Mesenchymal stem cell (in vitro differentiated cells and primary cell): ENCODE results near the gene MYL12B.
A peak's percentile ranks its signal among the peaks of the same experiment; 100 is the strongest.

Experiments used
- DNase-seq: peaks from one replicate; pipeline ENCODE4 v3.0.0-alpha.2; 2013
- H2AFZ ChIP-seq: one replicate; pipeline ENCODE4 v1.6.1; 2013; ENCODE audit warnings: low read depth, mild to moderate bottlenecking, control low read depth, inconsistent platforms, low read length, moderate library complexity
- H2AK5ac ChIP-seq: 2 replicates; pipeline ENCODE4 v1.6.1; 2013; ENCODE audit warnings: low read length, moderate library complexity, mild to moderate bottlenecking, inconsistent platforms; ENCODE audit not compliant: severe bottlenecking
- H2BK120ac ChIP-seq: one replicate; pipeline ENCODE4 v1.6.1; 2013; ENCODE audit warnings: low read depth, mild to moderate bottlenecking, inconsistent platforms, low read length, moderate library complexity
- H2BK12ac ChIP-seq, 2 experiments: one replicate each; pipeline ENCODE4 v1.6.1; 2013; ENCODE audit warnings: inconsistent platforms in 2 of 2, low read length in 2 of 2, mild to moderate bottlenecking in 2 of 2, moderate library complexity in 2 of 2, control low read depth in 1 of 2
- H2BK15ac ChIP-seq: one replicate; pipeline ENCODE4 v1.6.1; 2013; ENCODE audit warnings: mild to moderate bottlenecking, low read depth, inconsistent platforms; ENCODE audit not compliant: poor library complexity, severe bottlenecking
- H2BK5ac ChIP-seq: 2 replicates; pipeline ENCODE4 v1.6.1; 2013; ENCODE audit warnings: low read depth, mild to moderate bottlenecking, low read length, control low read depth, inconsistent platforms; ENCODE audit not compliant: poor library complexity, severe bottlenecking
- H3K14ac ChIP-seq, 2 experiments: one replicate each; pipeline ENCODE4 v1.6.1; 2013; ENCODE audit warnings: inconsistent platforms in 2 of 2, low read length in 2 of 2, control low read depth in 1 of 2, mild to moderate bottlenecking in 1 of 2, moderate library complexity in 1 of 2
- H3K18ac ChIP-seq, 2 experiments: one replicate each; pipeline ENCODE4 v1.6.1; 2013; ENCODE audit warnings: inconsistent platforms in 2 of 2, low read length in 2 of 2, control low read depth in 1 of 2, low read depth in 1 of 2, mild to moderate bottlenecking in 1 of 2
- H3K23ac ChIP-seq, 2 experiments: one replicate each; pipeline ENCODE4 v1.6.1; 2013; ENCODE audit warnings: inconsistent platforms in 2 of 2, low read length in 2 of 2, mild to moderate bottlenecking in 2 of 2, moderate library complexity in 2 of 2, control low read depth in 1 of 2
- H3K27ac ChIP-seq: 2 replicates; pipeline ENCODE4 v1.5.1; 2013; ENCODE audit warnings: mild to moderate bottlenecking, moderate library complexity, low read length, control low read depth, inconsistent platforms; ENCODE audit not compliant: poor library complexity, severe bottlenecking
- H3K27me3 ChIP-seq, 2 experiments: 2 replicates each; pipeline versions ENCODE4 v1.6.1 to v1.7.0; 2013; ENCODE audit warnings: low read length in 2 of 2, mild to moderate bottlenecking in 2 of 2, moderate library complexity in 2 of 2, control low read depth in 1 of 2, inconsistent platforms in 1 of 2; ENCODE audit not compliant: control insufficient read depth in 1 of 2, insufficient read depth in 1 of 2
- H3K36me3 ChIP-seq, 2 experiments: 2 replicates each; pipeline versions ENCODE4 v1.6.1 to v1.7.0; 2013; ENCODE audit warnings: low read length in 2 of 2, control low read depth in 1 of 2, inconsistent platforms in 1 of 2, low read depth in 1 of 2, mild to moderate bottlenecking in 1 of 2; ENCODE audit not compliant: insufficient read depth in 2 of 2, control insufficient read depth in 1 of 2
- H3K4ac ChIP-seq, 2 experiments: one replicate each; pipeline ENCODE4 v1.6.1; 2013; ENCODE audit warnings: inconsistent platforms in 2 of 2, low read length in 2 of 2, mild to moderate bottlenecking in 2 of 2, moderate library complexity in 2 of 2, control low read depth in 1 of 2, low read depth in 1 of 2
- H3K4me1 ChIP-seq: 2 replicates; pipeline ENCODE4 v1.6.1; 2013; ENCODE audit warnings: low read depth, low read length, control low read depth; ENCODE audit not compliant: control insufficient read depth, insufficient read depth
- H3K4me2 ChIP-seq: 2 replicates; pipeline ENCODE4 v1.6.1; 2013; ENCODE audit warnings: low read length, mild to moderate bottlenecking, inconsistent platforms; ENCODE audit not compliant: poor library complexity, severe bottlenecking
- H3K4me3 ChIP-seq, 2 experiments: 2 replicates each; pipeline versions ENCODE4 v1.5.1 to v1.7.0; 2013; ENCODE audit warnings: low read length in 2 of 2, mild to moderate bottlenecking in 2 of 2, control low read depth in 1 of 2, low read depth in 1 of 2; ENCODE audit not compliant: insufficient read depth in 1 of 2
- H3K79me1 ChIP-seq: replicated peaks from 2 replicates; pipeline ENCODE4 v1.6.1; 2013; ENCODE audit warnings: mild to moderate bottlenecking, control low read depth, low read length, inconsistent platforms; ENCODE audit not compliant: poor library complexity, severe bottlenecking
- H3K9ac ChIP-seq: 2 replicates; pipeline ENCODE4 v1.7.0; 2013; ENCODE audit warnings: mild to moderate bottlenecking, low read length, moderate library complexity
- H3K9me3 ChIP-seq: 2 replicates; pipeline ENCODE4 v1.7.0; 2013; ENCODE audit warnings: mild to moderate bottlenecking, low read length; ENCODE audit not compliant: control insufficient read depth
- H4K8ac ChIP-seq: one replicate; pipeline ENCODE4 v1.6.1; 2013; ENCODE audit warnings: inconsistent platforms, mild to moderate bottlenecking, low read length, moderate library complexity
- H4K91ac ChIP-seq: one replicate; pipeline ENCODE4 v1.6.1; 2013; ENCODE audit warnings: mild to moderate bottlenecking, low read length, inconsistent platforms
- whole genome bisulfite sequencing: methylation state at CpG from one replicate; pipeline ENCODE4 v1.1.7; 2013; ENCODE audit warnings: mixed read lengths; 5-methylcytosine and 5-hydroxymethylcytosine counted together

MYL12B gene

DNA sequence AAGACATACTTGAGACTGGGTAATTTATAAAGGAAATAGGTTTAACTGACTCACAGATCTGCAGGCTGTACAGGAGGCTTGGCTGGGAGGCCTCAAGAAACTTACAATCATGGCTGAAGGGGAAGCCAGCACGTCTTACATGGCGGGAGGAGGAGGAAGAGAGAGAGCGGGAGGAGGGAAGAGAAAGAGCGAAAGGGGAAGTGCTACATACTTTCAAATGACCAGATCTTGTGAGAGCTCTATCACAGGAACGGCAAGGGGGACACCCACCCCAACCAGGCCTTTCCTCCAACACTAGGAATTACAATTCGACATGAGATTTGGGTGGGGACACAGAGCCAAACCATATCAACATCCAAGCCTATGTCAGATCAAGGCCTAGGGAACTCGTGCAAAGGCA is 24.2 kb downstream of the MYL12B start:
- Histone ChIP-seq H3K4me2 (no peak overlapping the region), H2BK15ac (no peak overlapping the region), H3K27me3 (no peaks in the 10 kb centered on the region), H3K4me3 (no peak overlapping the region), H3K4me1 (no peaks in the 10 kb centered on the region), H4K8ac (no peak overlapping the region), H3K36me3 (no peaks in the 10 kb centered on the region), H3K18ac (no peak overlapping the region), H3K23ac (no peak overlapping the region), H3K79me1 (no peaks in the 10 kb centered on the region), H3K14ac (no peak overlapping the region), H3K4ac (no peak overlapping the region), H3K9ac (no peak overlapping the region), H4K91ac (no peak overlapping the region), H2AK5ac (no peak overlapping the region), H2AFZ (no peak overlapping the region), H3K9me3 (peaks cover 6% of the 10 kb centered on the region), H2BK12ac (no peak overlapping the region), H2BK5ac (no peak overlapping the region), H2BK120ac (no peak overlapping the region), H3K27ac (no peak overlapping the region)
- DNase-seq, result no peak
- WGBS, result 94% methylated on average over 5 of the region's 7 CpGs

DNA sequence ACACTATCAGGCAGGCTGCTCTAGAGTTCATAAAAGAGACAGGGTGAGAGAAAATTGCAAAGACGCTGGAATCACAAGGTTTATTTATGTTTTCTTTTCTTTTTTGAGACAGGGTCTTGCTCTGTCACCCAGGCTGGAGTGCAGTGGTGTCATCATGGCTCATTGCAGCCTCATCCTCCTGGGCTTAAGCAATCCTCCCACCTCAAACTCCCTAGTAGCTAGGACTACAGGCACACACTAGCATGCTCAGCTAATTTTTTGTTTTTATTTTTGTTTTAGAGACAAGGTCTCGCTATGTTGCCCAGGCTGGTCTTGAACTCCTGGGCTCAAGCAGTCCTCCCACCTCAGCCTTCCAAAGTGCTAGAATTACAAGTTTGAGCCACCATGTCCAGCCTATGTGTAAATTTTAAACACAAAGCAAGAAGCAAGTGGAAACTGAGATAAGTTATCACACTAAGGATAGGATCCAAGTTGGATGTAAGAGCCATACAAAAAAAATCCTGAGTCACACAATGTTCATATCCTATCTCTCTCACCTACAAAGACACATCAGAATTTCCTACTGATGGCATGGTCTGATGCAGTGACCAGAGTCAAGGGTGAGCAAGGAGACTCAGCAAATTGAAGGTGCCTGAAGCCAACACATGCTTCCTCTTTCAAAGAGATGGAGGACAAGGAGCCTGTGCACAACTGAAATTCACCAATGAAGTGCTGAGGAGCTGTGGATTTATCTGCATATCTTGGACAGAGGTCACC is 31.4 kb downstream of the MYL12B start:
- Histone ChIP-seq H3K23ac (no peak overlapping the region), H3K4ac (no peak overlapping the region), H3K4me2 (no peak overlapping the region), H3K27me3 (no peaks in the 10 kb centered on the region), H4K91ac (no peak overlapping the region), H3K14ac (no peak overlapping the region), H3K4me3 (no peak overlapping the region), H3K79me1 (peaks cover 13% of the 10 kb centered on the region), H3K27ac (no peak overlapping the region), H2BK12ac (no peak overlapping the region), H2BK120ac (no peak overlapping the region), H3K9ac (no peak overlapping the region), H4K8ac (no peak overlapping the region), H3K18ac (no peak overlapping the region), H2BK5ac (no peak overlapping the region), H3K9me3 (peaks cover 14% of the 10 kb centered on the region), H2AK5ac (no peak overlapping the region), H3K4me1 (peaks cover 9% of the 10 kb centered on the region), H2AFZ (no peak overlapping the region), H2BK15ac (no peak overlapping the region), H3K36me3 (peaks cover 0 to 2% of the 10 kb centered on the region in 2 experiments)
- DNase-seq, result no peak
- 100% methylated on average over 1 of the region's 2 CpGs for WGBS

DNA sequence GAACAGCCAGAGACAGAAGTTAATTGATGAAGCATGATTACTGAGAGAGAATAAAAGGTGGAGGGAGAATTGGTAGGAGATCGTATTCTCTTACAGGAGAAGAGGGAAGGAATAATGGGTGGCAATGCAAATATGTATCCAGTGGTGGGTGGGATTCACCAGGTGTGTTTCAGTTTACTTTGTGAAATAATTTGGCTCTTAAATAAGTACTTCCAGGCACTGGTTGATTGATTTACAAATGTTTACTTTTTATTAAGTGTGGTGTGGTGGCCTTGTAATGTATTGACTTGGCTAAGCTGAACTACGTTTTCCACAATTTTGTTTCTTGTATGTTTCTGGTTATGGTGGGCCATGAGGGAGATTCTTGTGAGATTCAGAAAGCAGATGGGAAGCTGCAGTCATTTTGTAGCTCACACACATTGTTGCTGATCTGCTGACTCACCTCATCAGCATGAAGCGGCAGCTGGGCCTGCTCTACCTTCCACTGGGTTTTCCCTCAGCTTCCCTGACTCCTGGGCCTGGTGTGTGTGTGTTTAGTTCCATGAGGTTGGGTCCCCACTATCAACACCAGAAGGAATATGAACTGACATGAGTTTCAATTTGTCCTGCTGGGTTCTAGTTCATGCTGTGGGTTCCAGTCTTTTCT is 32.6 kb downstream of the MYL12B start:
- H3K79me1 ChIP-seq, result peaks cover 13% of the 10 kb centered on the region
- no peak overlapping the region for H3K4me3 ChIP-seq
- no peaks in the 10 kb centered on the region for H3K27me3 ChIP-seq
- peaks cover 14% of the 10 kb centered on the region for H3K9me3 ChIP-seq
- no peak overlapping the region for H3K27ac ChIP-seq
- H2BK120ac ChIP-seq, result no peak overlapping the region
- peaks cover 9% of the 10 kb centered on the region for H3K4me1 ChIP-seq
- no peak overlapping the region for H2BK15ac ChIP-seq
- no peak overlapping the region for H3K4me2 ChIP-seq
- peak; percentile 46 for DNase-seq
- H4K91ac ChIP-seq, result no peak overlapping the region
- no peak overlapping the region for H4K8ac ChIP-seq
- H3K23ac ChIP-seq, result no peak overlapping the region
- 77% methylated on average over 2 of the region's 3 CpGs for WGBS
- H3K18ac ChIP-seq, result no peak overlapping the region
- no peak overlapping the region for H2BK5ac ChIP-seq
- no peak overlapping the region for H2BK12ac ChIP-seq
- no peak overlapping the region for H3K4ac ChIP-seq
- no peak overlapping the region for H3K9ac ChIP-seq
- H2AFZ ChIP-seq, result no peak overlapping the region
- H3K14ac ChIP-seq, result no peak overlapping the region
- no peak overlapping the region for H2AK5ac ChIP-seq
- peaks cover 0 to 2% of the 10 kb centered on the region in 2 experiments for H3K36me3 ChIP-seq
